Measurements from ENCODE around the gene IGDCC3.
"Not testable (repeated sequence)": the region's sequence is repeated elsewhere in the genome, so short reads cannot be mapped to it uniquely, and the experiment has no call there.

Gene IGDCC3

GRCh38 chr15:65406424-65407000, 28.7 kb upstream of the IGDCC3 start:
- in situ Hi-C loops (cut with HindIII; ENCODE audit: low sequenced_read_pairs) = no loop called here

- in situ Hi-C loops (cut with HindIII; ENCODE audit: low sequenced_read_pairs) = no loop called here
These were observed 28.1 kb upstream of the IGDCC3 start for GRCh38 chr15:65405791-65406423.

GRCh38 chr15:65404186-65404872, 26.5 kb upstream of the IGDCC3 start:
- in situ Hi-C loops (cut with HindIII; ENCODE audit: low sequenced_read_pairs) = no loop called here

GRCh38 chr15:65402961-65403360, 25.2 kb upstream of the IGDCC3 start:
- in situ Hi-C loops (cut with HindIII; ENCODE audit: low sequenced_read_pairs) = no loop called here

- in situ Hi-C loops (cut with HindIII; ENCODE audit: low sequenced_read_pairs) = no loop called here
These were observed 23.9 kb upstream of the IGDCC3 start for GRCh38 chr15:65401611-65402240.

- in situ Hi-C loops (cut with HindIII; ENCODE audit: low sequenced_read_pairs) = no loop called here
These were observed 23.2 kb upstream of the IGDCC3 start for GRCh38 chr15:65400760-65401610.

GRCh38 chr15:65399997-65400396, 22.2 kb upstream of the IGDCC3 start:
- in situ Hi-C loops (cut with HindIII; ENCODE audit: low sequenced_read_pairs) = no loop called here

GRCh38 chr15:65399001-65399706, 21.4 kb upstream of the IGDCC3 start:
- in situ Hi-C loops (cut with HindIII; ENCODE audit: low sequenced_read_pairs) = no loop called here

- in situ Hi-C loops (cut with HindIII; ENCODE audit: low sequenced_read_pairs) = not testable (repeated sequence)
These were observed 20.7 kb upstream of the IGDCC3 start for GRCh38 chr15:65398486-65398885.

- in situ Hi-C loops (cut with HindIII; ENCODE audit: low sequenced_read_pairs) = no loop called here
These were observed 19.1 kb upstream of the IGDCC3 start for GRCh38 chr15:65396965-65397317.

GRCh38 chr15:65396283-65396964, 18.6 kb upstream of the IGDCC3 start:
- in situ Hi-C loops (cut with HindIII; ENCODE audit: low sequenced_read_pairs) = no loop called here

GRCh38 chr15:65395567-65396202, 17.9 kb upstream of the IGDCC3 start:
- in situ Hi-C loops (cut with HindIII; ENCODE audit: low sequenced_read_pairs) = no loop called here

- in situ Hi-C loops (cut with HindIII; ENCODE audit: low sequenced_read_pairs) = loop anchor here (5.0 kb wide), 2 partner anchors 52 to 73 kb away; no protein-coding TSS in a partner anchor
These were observed 17.1 kb upstream of the IGDCC3 start for GRCh38 chr15:65394936-65395335.

- in situ Hi-C loops (cut with HindIII; ENCODE audit: low sequenced_read_pairs) = loop anchor here (5.0 kb wide), 2 partner anchors 53 to 72 kb away; no protein-coding TSS in a partner anchor
These were observed 16.5 kb upstream of the IGDCC3 start for GRCh38 chr15:65394280-65394789.

GRCh38 chr15:65393557-65393956, 15.8 kb upstream of the IGDCC3 start:
- in situ Hi-C loops (cut with HindIII; ENCODE audit: low sequenced_read_pairs) = loop anchor here (5.0 kb wide), 2 partner anchors 54 to 71 kb away; no protein-coding TSS in a partner anchor

GRCh38 chr15:65393091-65393490, 15.3 kb upstream of the IGDCC3 start:
- in situ Hi-C loops (cut with HindIII; ENCODE audit: low sequenced_read_pairs) = loop anchor here (5.0 kb wide), 2 partner anchors 54 to 71 kb away; no protein-coding TSS in a partner anchor

GRCh38 chr15:65392368-65392767, 14.6 kb upstream of the IGDCC3 start:
- in situ Hi-C loops (cut with HindIII; ENCODE audit: low sequenced_read_pairs) = loop anchor here (5.0 kb wide), 2 partner anchors 55 to 70 kb away; no protein-coding TSS in a partner anchor

- in situ Hi-C loops (cut with HindIII; ENCODE audit: low sequenced_read_pairs) = loop anchor here (5.0 kb wide), 2 partner anchors 56 to 69 kb away; no protein-coding TSS in a partner anchor
These were observed 13.9 kb upstream of the IGDCC3 start for GRCh38 chr15:65391732-65392131.

All from endothelial cell of hepatic sinusoid (primary cell).